Activated T-helper 1 cell treated with anti-CD3 and anti-CD28 coated beads, Interleukin-12 subunit alpha, Interleukin-12 subunit beta, Interleukin-2, Interleukin-4 antibody, amounts not matched to agents 30 ng/mL and 10 ng/mL and 1 ng/mL, durations not matched to agents 14 hours and 24 hours and 36 hours (primary cell): ENCODE results near the gene GATD1. TPM values are rescaled to one million over a fixed set of nuclear protein-coding genes. Genes with fewer than 3 reads are reported as not detected.
"Not testable (repeated sequence)": the region's sequence is repeated elsewhere in the genome, so short reads cannot be mapped to it uniquely, and the experiment has no call there.

Experiments
- DNase-seq: peaks from one replicate; pipeline ENCODE4 v3.0.0; 2021; ENCODE audit warnings: low spot score
- H3K27ac Mint-ChIP-seq: one replicate; pipeline ENCODE4 v1.8.0; 2021; ENCODE audit warnings: mild to moderate bottlenecking, mixed read lengths
- H3K27me3 Mint-ChIP-seq: one replicate; pipeline ENCODE4 v1.8.0; 2022; ENCODE audit warnings: mild to moderate bottlenecking, moderate library complexity, mixed read lengths; ENCODE audit not compliant: insufficient read depth
- H3K36me3 Mint-ChIP-seq: one replicate; pipeline ENCODE4 v1.8.0; 2021; ENCODE audit warnings: low read depth, mixed read lengths
- H3K4me1 Mint-ChIP-seq: one replicate; pipeline ENCODE4 v1.8.0; 2021; ENCODE audit warnings: low read depth, mixed read lengths
- H3K4me3 Mint-ChIP-seq: one replicate; pipeline ENCODE4 v1.8.0; 2021; ENCODE audit warnings: mild to moderate bottlenecking, moderate library complexity, mixed read lengths
- H3K9me3 Mint-ChIP-seq: one replicate; pipeline ENCODE4 v1.8.0; 2021; ENCODE audit warnings: mixed read lengths
- intact Hi-C: fragments of 100-400 bp; cut with micrococcal nuclease; formaldehyde crosslinking; loops from one replicate; pipeline ENCODE4 v1.15.1; 2024
- total RNA-seq: library from RNA; stranded (reverse); gene quantifications from 2 replicates; pipeline ENCODE4 v1.2.3, GENCODE V29; 2022

GATD1 gene
- total RNA-seq, 1 donor from 2014 or later: 81.7 TPM

GRCh38 chr11:746289-747157 is 30.8 kb downstream of the GATD1 start:
- Mint-ChIP-seq H3K27ac (peak overlapping the region; percentile 90), H3K36me3 (peaks cover 2% of the 10 kb centered on the region)
- DNase-seq: peak; percentile 12

GRCh38 chr11:745428-745827 is 31.9 kb downstream of the GATD1 start:
- Mint-ChIP-seq H3K9me3 (no peaks in the 10 kb centered on the region), H3K27ac (no peak overlapping the region), H3K4me1 (peaks cover 23% of the 10 kb centered on the region), H3K27me3 (peaks cover 2% of the 10 kb centered on the region), H3K36me3 (peaks cover 2% of the 10 kb centered on the region), H3K4me3 (peak overlapping the region; percentile 7)
- DNase-seq: no peak
- intact Hi-C loops: no loop called here

More at GRCh38 chr11:746289-747157, 30.8 kb downstream of the GATD1 start:
- Mint-ChIP-seq H3K4me3 (peak overlapping the region; percentile 91), H3K9me3 (no peaks in the 10 kb centered on the region), H3K4me1 (peaks cover 23% of the 10 kb centered on the region), H3K27me3 (no peaks in the 10 kb centered on the region)
- intact Hi-C loops: loop anchor here (1.0 kb wide), 4 partner anchors 18 to 63 kb away; partner anchors contain the start of genes DEAF1, RPLP2 and TMEM80

- H3K4me3 Mint-ChIP-seq: no peak overlapping the region
- no peak for DNase-seq
- H3K27me3 Mint-ChIP-seq: peaks cover 12% of the 10 kb centered on the region
- H3K36me3 Mint-ChIP-seq: no peaks in the 10 kb centered on the region
- peaks cover 8% of the 10 kb centered on the region for H3K4me1 Mint-ChIP-seq
- no peak overlapping the region for H3K27ac Mint-ChIP-seq
- intact Hi-C loops: no loop called here
- H3K9me3 Mint-ChIP-seq: no peaks in the 10 kb centered on the region
Measured at GRCh38 chr11:742571-743201, 34.6 kb downstream of the GATD1 start.

- H3K27ac Mint-ChIP-seq: no peak overlapping the region
- H3K27me3 Mint-ChIP-seq: peaks cover 12% of the 10 kb centered on the region
- no peaks in the 10 kb centered on the region for H3K9me3 Mint-ChIP-seq
- H3K4me1 Mint-ChIP-seq: peaks cover 14% of the 10 kb centered on the region
- intact Hi-C loops: no loop called here
- H3K36me3 Mint-ChIP-seq: no peaks in the 10 kb centered on the region
- no peak for DNase-seq
- H3K4me3 Mint-ChIP-seq: no peak overlapping the region
Measured at GRCh38 chr11:742156-742546, 35.1 kb downstream of the GATD1 start.

- H3K27ac Mint-ChIP-seq, intact Hi-C loops, DNase-seq, H3K9me3 Mint-ChIP-seq, H3K36me3 Mint-ChIP-seq, H3K4me1 Mint-ChIP-seq: not testable (repeated sequence)
- Mint-ChIP-seq H3K4me3 (peak overlapping the region; percentile 60), H3K27me3 (peaks cover 13% of the 10 kb centered on the region)
Measured at GRCh38 chr11:737899-738298, 39.4 kb downstream of the GATD1 start.

DNA sequence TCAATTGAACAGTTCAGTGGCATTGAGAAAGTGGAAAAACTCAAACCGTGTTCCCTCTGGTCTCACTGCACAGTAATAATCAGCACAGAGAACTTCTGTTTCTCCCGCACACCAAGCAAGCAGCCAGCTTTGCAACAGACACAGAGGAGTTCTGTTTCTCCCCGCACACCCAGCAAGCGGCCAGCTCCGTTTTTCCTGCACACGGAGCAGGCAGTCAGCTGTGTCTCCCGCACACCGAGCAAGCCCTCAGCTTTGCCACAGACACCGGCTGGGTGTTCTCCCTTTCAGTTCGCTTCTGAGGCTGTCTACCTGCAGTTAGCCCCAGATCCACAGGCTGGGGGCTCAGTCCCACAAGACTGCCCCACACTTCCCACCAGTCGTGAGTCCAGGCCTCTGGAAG is 39.9 kb downstream of the GATD1 start:
- intact Hi-C loops: no loop called here
- Mint-ChIP-seq H3K27ac (no peak overlapping the region), H3K27me3 (peaks cover 13% of the 10 kb centered on the region), H3K36me3 (no peaks in the 10 kb centered on the region), H3K9me3 (no peaks in the 10 kb centered on the region), H3K4me1 (peaks cover 10% of the 10 kb centered on the region), H3K4me3 (peak overlapping the region; percentile 60)
- no peak for DNase-seq

GRCh38 chr11:734541-734940 is 42.7 kb downstream of the GATD1 start:
- not testable (repeated sequence) for H3K9me3 Mint-ChIP-seq

DNA sequence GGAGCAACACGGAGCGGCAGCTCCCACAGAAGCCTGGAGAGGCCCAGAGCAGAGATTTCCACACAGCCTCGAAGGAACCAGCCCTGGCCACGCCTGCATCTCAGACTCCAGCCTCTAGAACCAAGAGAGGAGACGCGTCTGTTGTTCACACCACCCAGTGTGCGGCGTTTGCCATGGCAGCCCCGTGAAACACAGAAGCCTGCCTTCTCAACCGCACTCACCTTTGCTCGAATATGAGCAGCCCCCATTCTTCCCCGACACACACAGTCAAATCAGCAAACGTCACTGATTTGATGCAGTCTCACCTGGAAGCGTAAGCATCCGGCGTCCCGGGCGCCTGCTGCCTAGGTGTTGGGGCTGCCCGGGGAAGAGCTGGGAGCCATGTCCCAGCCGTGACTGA is 44.2 kb downstream of the GATD1 start:
- Mint-ChIP-seq H3K27me3 (peaks cover 4% of the 10 kb centered on the region), H3K9me3 (no peaks in the 10 kb centered on the region), H3K27ac (no peak overlapping the region), H3K36me3 (no peaks in the 10 kb centered on the region), H3K4me3 (no peak overlapping the region), H3K4me1 (peaks cover 10% of the 10 kb centered on the region)
- DNase-seq: no peak
- intact Hi-C loops: no loop called here

More at GRCh38 chr11:734541-734940, 42.7 kb downstream of the GATD1 start:
- H3K4me1 Mint-ChIP-seq, intact Hi-C loops, H3K36me3 Mint-ChIP-seq, DNase-seq, H3K4me3 Mint-ChIP-seq, H3K27ac Mint-ChIP-seq: not testable (repeated sequence)
- peaks cover 12% of the 10 kb centered on the region for H3K27me3 Mint-ChIP-seq

- Mint-ChIP-seq H3K4me1 (no peaks in the 10 kb centered on the region), H3K27me3 (peaks cover 5% of the 10 kb centered on the region), H3K9me3 (no peaks in the 10 kb centered on the region), H3K36me3 (no peaks in the 10 kb centered on the region), H3K27ac (no peak overlapping the region), H3K4me3 (no peak overlapping the region)
- intact Hi-C loops: loop anchor here (10.0 kb wide), 1 partner anchor 285 kb away; the partner anchor contains the start of gene ANO9
- no peak for DNase-seq
Measured at GRCh38 chr11:729492-730074, 47.7 kb downstream of the GATD1 start.

GRCh38 chr11:728901-729491 is 48.3 kb downstream of the GATD1 start:
- H3K36me3 Mint-ChIP-seq: no peaks in the 10 kb centered on the region
- H3K9me3 Mint-ChIP-seq: no peaks in the 10 kb centered on the region
- DNase-seq: no peak
- H3K4me3 Mint-ChIP-seq: no peak overlapping the region
- H3K27me3 Mint-ChIP-seq: peaks cover 5% of the 10 kb centered on the region
- intact Hi-C loops: loop anchor here (1.0 to 10.0 kb wide), 3 partner anchors 18 to 284 kb away; partner anchors contain the start of genes ANO9 and TALDO1
- H3K4me1 Mint-ChIP-seq: no peaks in the 10 kb centered on the region
- H3K27ac Mint-ChIP-seq: no peak overlapping the region

GRCh38 chr11:727859-728748 is 49.2 kb downstream of the GATD1 start:
- peak; percentile 72 for DNase-seq
- Mint-ChIP-seq H3K27me3 (peaks cover 9% of the 10 kb centered on the region), H3K36me3 (peaks cover 1% of the 10 kb centered on the region), H3K27ac (no peak overlapping the region), H3K4me1 (peaks cover 6% of the 10 kb centered on the region), H3K9me3 (no peaks in the 10 kb centered on the region), H3K4me3 (no peak overlapping the region)
- intact Hi-C loops: loop anchor here (1.0 to 10.0 kb wide), 4 partner anchors 19 to 283 kb away; partner anchors contain the start of genes ANO9, LMNTD2, RASSF7 and TALDO1

- no peak overlapping the region for H3K27ac Mint-ChIP-seq
- H3K36me3 Mint-ChIP-seq: peaks cover 2% of the 10 kb centered on the region
- DNase-seq: no peak
- no peaks in the 10 kb centered on the region for H3K9me3 Mint-ChIP-seq
- H3K27me3 Mint-ChIP-seq: peaks cover 11% of the 10 kb centered on the region
- H3K4me1 Mint-ChIP-seq: peaks cover 8% of the 10 kb centered on the region
- H3K4me3 Mint-ChIP-seq: no peak overlapping the region
- intact Hi-C loops: loop anchor here (2.0 to 10.0 kb wide), 2 partner anchors 166 to 282 kb away; partner anchors contain the start of genes ANO9, LMNTD2 and RASSF7
Measured at GRCh38 chr11:727281-727701, 50.0 kb downstream of the GATD1 start.
